Loucy (cell line): ENCODE results near the gene MAP2K4.
A peak's percentile ranks its signal among the peaks of the same experiment; 100 is the strongest.

Source experiments
- H2AFZ ChIP-seq: fragments of 200-600 bp; sonication (generic); 2 replicates; pipeline ENCODE4 v1.6.0; 2016; ENCODE audit warnings: antibody characterized with exemption, mild to moderate bottlenecking, low read length, moderate library complexity
- H3F3A ChIP-seq: fragments of 200-600 bp; 2 replicates; pipeline ENCODE4 v1.6.0; 2016; ENCODE audit warnings: antibody characterized with exemption, low read depth, mild to moderate bottlenecking
- H3K27me3 ChIP-seq: fragments of 200-600 bp; sonication (generic); 2 replicates; pipeline ENCODE4 v1.6.1; 2014; ENCODE audit warnings: low read length, mild to moderate bottlenecking; ENCODE audit not compliant: insufficient read depth, poor library complexity, severe bottlenecking
- H3K36me3 ChIP-seq: fragments of 200-600 bp; sonication (generic); 2 replicates; pipeline ENCODE4 v1.6.1; 2016; ENCODE audit warnings: low read length; ENCODE audit not compliant: insufficient read depth
- H3K4me1 ChIP-seq: fragments of 200-600 bp; sonication (generic); 2 replicates; pipeline ENCODE4 v1.5.1; 2014; ENCODE audit warnings: low read length, mild to moderate bottlenecking; ENCODE audit not compliant: insufficient read depth, poor library complexity, severe bottlenecking
- H3K4me2 ChIP-seq: fragments of 200-600 bp; sonication (generic); 2 replicates; pipeline ENCODE4 v1.6.0; 2014; ENCODE audit warnings: antibody characterized with exemption, low read length, low read depth, mild to moderate bottlenecking; ENCODE audit not compliant: poor library complexity, severe bottlenecking
- H3K4me3 ChIP-seq: fragments of 200-600 bp; sonication (generic); 2 replicates; pipeline ENCODE4 v1.5.1; 2014; ENCODE audit warnings: low read length, mild to moderate bottlenecking, mixed read lengths; ENCODE audit not compliant: poor library complexity, severe bottlenecking
- H3K79me2 ChIP-seq: fragments of 200-600 bp; sonication (generic); 2 replicates; pipeline ENCODE4 v1.6.1; 2014; ENCODE audit warnings: low read length; ENCODE audit not compliant: insufficient read depth
- H3K9ac ChIP-seq: fragments of 200-600 bp; sonication (generic); 2 replicates; pipeline ENCODE4 v1.6.0; 2014; ENCODE audit warnings: mild to moderate bottlenecking, low read depth, low read length, moderate library complexity; ENCODE audit not compliant: poor library complexity, severe bottlenecking
- H3K9me2 ChIP-seq: fragments of 200-600 bp; sonication (generic); replicated peaks from 2 replicates; pipeline ENCODE4 v1.6.1; 2016; ENCODE audit warnings: low read depth, low read length, mixed read lengths
- H3K9me3 ChIP-seq: fragments of 200-600 bp; sonication (generic); 2 replicates; pipeline ENCODE4 v1.6.1; 2014; ENCODE audit warnings: mild to moderate bottlenecking, antibody characterized with exemption, low read length, low read depth; ENCODE audit not compliant: insufficient read depth
- H4K20me1 ChIP-seq: fragments of 200-600 bp; sonication (generic); 2 replicates; pipeline ENCODE4 v1.6.0; 2014; ENCODE audit warnings: antibody characterized with exemption, low read length, mild to moderate bottlenecking; ENCODE audit not compliant: insufficient read depth, poor library complexity, severe bottlenecking
- EZH2phosphoT487 ChIP-seq: fragments of 200-600 bp; IDR thresholded peaks from 2 replicates; pipeline ENCODE4 v1.6.1; 2018; ENCODE audit warnings: antibody characterized with exemption, mild to moderate bottlenecking, moderate library complexity, borderline replicate concordance
- TF ChIP-seq, protein P1 (sequence below): fragments of 200-600 bp; sonication (generic); conservative IDR thresholded peaks from 2 replicates; pipeline ENCODE4 v1.5.1; 2014; ENCODE audit warnings: mild to moderate bottlenecking, antibody characterized with exemption, low read length

The MAP2K4 gene

DNA sequence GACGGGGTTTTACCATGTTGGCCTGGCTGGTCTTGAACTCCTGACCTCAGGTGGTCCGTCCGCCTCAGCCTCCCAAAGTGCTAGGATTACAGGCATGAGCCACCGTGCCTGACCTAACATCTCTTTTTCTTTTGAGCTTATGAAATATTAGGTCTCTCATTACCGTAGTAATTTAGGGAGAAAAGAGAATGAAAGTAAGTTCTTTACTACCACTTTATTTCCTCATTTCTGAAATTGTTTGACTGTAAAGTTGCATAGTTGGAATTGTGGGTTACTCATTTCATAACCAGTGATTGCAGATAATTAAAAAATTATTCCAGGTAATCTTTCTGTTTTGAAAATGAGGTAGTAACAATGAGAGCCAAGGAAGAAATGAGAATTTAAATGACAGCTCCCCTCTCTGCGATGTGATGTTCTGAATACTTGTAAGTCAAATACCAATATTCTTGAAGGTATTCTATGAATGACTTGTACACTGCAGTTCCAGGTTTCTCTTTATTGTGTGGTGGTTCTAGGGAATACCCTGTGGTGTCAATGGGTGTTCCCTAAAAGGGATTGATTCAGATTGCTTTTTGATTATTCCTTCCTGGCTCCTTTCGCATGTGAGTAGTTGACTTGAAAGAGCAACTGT is 28.3 kb downstream of the MAP2K4 start:
- H3F3A ChIP-seq = no peaks in the 10 kb centered on the region
- H2AFZ ChIP-seq = no peak overlapping the region
- H3K9me2 ChIP-seq = no peaks in the 10 kb centered on the region
- no peaks in the 10 kb centered on the region for H3K9me3 ChIP-seq
- no peaks in the 10 kb centered on the region for H3K27me3 ChIP-seq
- H3K4me2 ChIP-seq = no peak overlapping the region
- no peak overlapping the region for H3K4me3 ChIP-seq
- peaks cover 89% of the 10 kb centered on the region for H3K79me2 ChIP-seq
- no peaks in the 10 kb centered on the region for H3K36me3 ChIP-seq
- no peak overlapping the region for H3K9ac ChIP-seq
- peaks cover 36% of the 10 kb centered on the region for H4K20me1 ChIP-seq
- H3K4me1 ChIP-seq = peaks cover 8% of the 10 kb centered on the region
- no peak for TF ChIP-seq EZH2phosphoT487
- TF ChIP-seq, protein P1, sequence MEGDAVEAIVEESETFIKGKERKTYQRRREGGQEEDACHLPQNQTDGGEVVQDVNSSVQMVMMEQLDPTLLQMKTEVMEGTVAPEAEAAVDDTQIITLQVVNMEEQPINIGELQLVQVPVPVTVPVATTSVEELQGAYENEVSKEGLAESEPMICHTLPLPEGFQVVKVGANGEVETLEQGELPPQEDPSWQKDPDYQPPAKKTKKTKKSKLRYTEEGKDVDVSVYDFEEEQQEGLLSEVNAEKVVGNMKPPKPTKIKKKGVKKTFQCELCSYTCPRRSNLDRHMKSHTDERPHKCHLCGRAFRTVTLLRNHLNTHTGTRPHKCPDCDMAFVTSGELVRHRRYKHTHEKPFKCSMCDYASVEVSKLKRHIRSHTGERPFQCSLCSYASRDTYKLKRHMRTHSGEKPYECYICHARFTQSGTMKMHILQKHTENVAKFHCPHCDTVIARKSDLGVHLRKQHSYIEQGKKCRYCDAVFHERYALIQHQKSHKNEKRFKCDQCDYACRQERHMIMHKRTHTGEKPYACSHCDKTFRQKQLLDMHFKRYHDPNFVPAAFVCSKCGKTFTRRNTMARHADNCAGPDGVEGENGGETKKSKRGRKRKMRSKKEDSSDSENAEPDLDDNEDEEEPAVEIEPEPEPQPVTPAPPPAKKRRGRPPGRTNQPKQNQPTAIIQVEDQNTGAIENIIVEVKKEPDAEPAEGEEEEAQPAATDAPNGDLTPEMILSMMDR = no peak

DNA sequence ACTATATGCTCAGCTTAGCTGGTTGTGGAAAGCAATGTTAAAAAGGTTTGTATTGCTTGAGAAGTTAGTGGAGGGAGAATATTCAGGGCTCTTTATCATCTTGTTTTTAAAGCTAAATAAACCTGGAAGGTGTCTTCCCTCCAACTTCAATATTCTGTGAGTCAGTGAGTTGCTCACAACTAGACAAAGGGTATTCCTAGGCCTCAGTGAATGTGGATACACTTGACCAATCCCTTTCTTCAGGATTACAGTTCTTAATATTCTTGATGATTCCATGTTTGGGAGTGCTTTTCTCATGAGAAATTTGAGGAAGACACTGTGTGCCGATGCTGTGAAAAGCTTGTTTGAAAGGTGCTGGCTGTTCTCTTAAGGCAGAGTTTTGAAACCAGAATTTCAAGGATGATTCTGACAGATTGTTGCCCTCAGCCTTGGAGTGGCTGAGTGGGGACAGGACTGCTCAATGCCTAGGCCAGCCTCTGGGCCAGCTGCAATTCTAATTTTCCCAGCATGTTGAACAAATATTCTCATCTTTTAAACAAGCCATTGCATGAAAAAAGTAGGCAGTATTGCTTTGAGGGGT is 30.1 kb downstream of the MAP2K4 start:
- Histone ChIP-seq H3K79me2 (peaks cover 79% of the 10 kb centered on the region), H3K27me3 (no peaks in the 10 kb centered on the region)

DNA sequence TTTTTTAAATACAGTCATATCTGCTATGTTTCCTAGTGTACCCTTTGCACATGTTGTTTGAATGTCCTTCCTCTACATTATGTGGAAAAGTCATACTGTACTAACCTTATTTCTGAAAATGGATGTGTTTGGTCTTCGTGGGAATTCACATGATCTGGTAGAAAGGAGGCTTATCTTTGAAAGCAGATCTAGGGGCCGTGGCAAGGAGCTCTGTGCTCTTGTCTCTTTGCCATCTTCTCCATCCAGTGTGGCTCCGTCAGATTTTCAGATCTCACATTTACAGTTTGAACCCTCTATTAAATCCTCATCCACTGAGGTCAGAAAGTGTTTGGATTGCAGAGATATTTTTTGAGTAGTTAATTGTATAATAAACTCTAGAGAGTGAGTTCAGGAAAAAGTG is 32.9 kb downstream of the MAP2K4 start:
- H3K36me3 ChIP-seq = peaks cover 5% of the 10 kb centered on the region; the same call in 1 of the 2 replicates
- no peaks in the 10 kb centered on the region for H3F3A ChIP-seq
- no peaks in the 10 kb centered on the region for H3K9me3 ChIP-seq
- peaks cover 66% of the 10 kb centered on the region for H3K79me2 ChIP-seq
- TF ChIP-seq, protein P1 = no peak
- TF ChIP-seq EZH2phosphoT487 = no peak
- no peaks in the 10 kb centered on the region for H3K27me3 ChIP-seq
- no peak overlapping the region for H3K9ac ChIP-seq
- peaks cover 22% of the 10 kb centered on the region for H4K20me1 ChIP-seq
- H3K4me1 ChIP-seq = peaks cover 18% of the 10 kb centered on the region
- H3K4me2 ChIP-seq = peak overlapping the region; percentile 43
- peak overlapping the region; percentile 19 for H3K4me3 ChIP-seq
- H2AFZ ChIP-seq = no peak overlapping the region
- no peaks in the 10 kb centered on the region for H3K9me2 ChIP-seq

More for the DNA sequence above, 30.1 kb downstream of the MAP2K4 start:
- no peaks in the 10 kb centered on the region for H3K36me3 ChIP-seq
- H4K20me1 ChIP-seq = peaks cover 22% of the 10 kb centered on the region
- no peak overlapping the region for H2AFZ ChIP-seq
- no peak for TF ChIP-seq EZH2phosphoT487
- TF ChIP-seq, protein P1 = no peak
- H3K9me3 ChIP-seq = no peaks in the 10 kb centered on the region
- no peak overlapping the region for H3K4me2 ChIP-seq
- no peaks in the 10 kb centered on the region for H3F3A ChIP-seq
- no peak overlapping the region for H3K4me3 ChIP-seq
- H3K9ac ChIP-seq = no peak overlapping the region
- H3K9me2 ChIP-seq = no peaks in the 10 kb centered on the region
- H3K4me1 ChIP-seq = peaks cover 13% of the 10 kb centered on the region
